ENCODE results near the gene CHRNA3.

The CHRNA3 gene

DNA sequence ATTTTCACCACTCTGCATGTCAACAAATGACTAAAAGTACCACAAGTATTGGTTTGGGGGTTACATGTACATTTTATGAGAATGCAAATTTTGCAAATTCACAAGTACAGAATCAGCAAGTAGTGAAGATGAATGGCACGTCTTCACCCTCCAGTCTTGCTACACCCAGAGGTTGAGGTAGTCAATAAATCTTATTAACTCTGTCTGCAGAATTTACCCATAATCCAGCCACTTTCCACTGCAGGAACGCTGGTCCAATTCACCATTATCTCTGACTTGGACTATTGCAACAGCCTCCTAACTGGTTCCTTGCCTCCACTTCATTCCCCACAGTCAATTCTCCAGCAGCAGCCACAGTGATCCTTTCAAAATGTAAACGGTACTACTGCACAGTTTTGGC lies 70.0 kb downstream of the CHRNA3 start:
- FAIRE-seq, result no peak

DNA sequence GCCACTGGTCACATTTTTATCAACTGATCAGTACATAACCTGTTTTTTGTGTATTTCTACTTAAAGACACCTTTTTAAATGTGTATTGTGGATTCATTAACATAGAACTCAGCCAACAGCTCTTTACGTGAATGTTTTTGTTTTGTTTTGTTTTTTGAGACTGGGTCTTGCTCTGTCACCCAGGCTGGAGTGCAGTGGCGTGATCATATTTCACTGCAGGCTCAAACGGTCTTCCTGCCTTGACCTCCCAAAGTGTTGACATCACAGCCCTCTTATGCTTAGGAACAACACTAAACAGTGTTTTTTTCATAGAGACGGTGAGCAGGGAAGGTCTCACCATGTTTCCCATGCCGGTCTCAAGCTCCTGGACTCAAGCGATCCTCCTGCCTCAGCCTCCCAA lies 70.6 kb downstream of the CHRNA3 start:
- no peak for FAIRE-seq
